ENCODE measurements around the gene TECRL. TPM values are rescaled to one million over a fixed set of nuclear protein-coding genes. Genes with fewer than 3 reads are reported as not detected.

The TECRL gene
- total RNA-seq, 4 donors from 2014 or later: not detected

DNA sequence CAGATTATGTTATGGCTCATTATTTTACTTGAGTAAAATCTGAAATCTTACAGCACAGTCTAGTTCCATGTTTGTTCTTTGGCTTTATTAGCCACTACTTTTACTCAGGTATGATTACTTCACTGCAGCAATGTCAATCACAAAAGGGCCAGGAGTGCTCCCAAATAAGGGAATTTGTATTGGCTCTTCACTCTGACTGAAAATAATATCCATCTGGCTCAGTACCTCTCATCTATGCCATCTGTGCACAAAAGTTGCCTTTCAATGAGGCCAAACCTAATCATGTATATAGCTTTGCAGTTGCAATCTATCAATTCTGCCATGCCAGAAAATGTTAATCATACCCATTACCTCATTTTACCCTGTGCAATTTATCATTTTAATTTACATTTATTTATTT, 161.1 kb downstream of the TECRL start:
- no peak overlapping the region for H3K4me3 ChIP-seq
- H3K9me3 ChIP-seq: no peaks in the 10 kb centered on the region
- DNase-seq: no peak
- TF ChIP-seq, protein P1, sequence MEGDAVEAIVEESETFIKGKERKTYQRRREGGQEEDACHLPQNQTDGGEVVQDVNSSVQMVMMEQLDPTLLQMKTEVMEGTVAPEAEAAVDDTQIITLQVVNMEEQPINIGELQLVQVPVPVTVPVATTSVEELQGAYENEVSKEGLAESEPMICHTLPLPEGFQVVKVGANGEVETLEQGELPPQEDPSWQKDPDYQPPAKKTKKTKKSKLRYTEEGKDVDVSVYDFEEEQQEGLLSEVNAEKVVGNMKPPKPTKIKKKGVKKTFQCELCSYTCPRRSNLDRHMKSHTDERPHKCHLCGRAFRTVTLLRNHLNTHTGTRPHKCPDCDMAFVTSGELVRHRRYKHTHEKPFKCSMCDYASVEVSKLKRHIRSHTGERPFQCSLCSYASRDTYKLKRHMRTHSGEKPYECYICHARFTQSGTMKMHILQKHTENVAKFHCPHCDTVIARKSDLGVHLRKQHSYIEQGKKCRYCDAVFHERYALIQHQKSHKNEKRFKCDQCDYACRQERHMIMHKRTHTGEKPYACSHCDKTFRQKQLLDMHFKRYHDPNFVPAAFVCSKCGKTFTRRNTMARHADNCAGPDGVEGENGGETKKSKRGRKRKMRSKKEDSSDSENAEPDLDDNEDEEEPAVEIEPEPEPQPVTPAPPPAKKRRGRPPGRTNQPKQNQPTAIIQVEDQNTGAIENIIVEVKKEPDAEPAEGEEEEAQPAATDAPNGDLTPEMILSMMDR (IDR thresholded peaks at IDR 0.05): no peak
- TF ChIP-seq POLR2A (IDR thresholded peaks at IDR 0.05): no peak
- no peaks in the 10 kb centered on the region for H3K4me1 ChIP-seq
- no peaks in the 10 kb centered on the region for H3K36me3 ChIP-seq
- H3K27me3 ChIP-seq: no peaks in the 10 kb centered on the region
- H3K27ac ChIP-seq: no peak overlapping the region

DNA sequence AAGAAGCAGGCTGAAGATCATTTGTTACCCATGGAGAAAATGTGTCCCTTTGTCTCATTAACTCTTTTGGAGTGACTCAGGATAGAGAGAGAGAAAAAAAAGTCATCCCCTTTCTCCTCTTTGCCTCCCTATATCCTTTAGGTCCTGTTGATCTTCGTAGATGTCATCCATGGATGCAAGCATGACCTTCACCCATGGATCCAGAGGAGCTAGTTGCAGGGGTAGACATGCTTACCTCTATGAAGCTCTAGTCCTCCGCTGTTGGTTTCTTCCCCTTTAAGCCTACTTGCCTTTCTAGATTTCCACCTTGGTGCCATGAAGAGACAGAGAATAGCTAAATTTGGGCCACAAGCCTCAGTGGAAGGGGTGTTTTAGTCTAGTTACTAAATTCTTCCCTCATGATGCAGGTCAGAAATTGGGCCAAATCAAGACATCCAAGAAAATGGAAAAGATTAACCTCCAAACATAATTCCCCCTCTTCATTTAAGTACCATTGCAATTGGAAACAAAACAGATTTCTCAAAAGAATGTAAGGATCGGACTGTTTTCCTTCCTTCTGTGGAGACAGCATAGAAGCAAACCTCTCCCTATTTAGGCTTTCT, 178.4 kb downstream of the TECRL start:
- no peaks in the 10 kb centered on the region for H3K36me3 ChIP-seq

More for the DNA sequence above, 178.4 kb downstream of the TECRL start:
- H3K27me3 ChIP-seq: no peaks in the 10 kb centered on the region
- DNase-seq: no peak
- no peaks in the 10 kb centered on the region for H3K4me1 ChIP-seq
- H3K27ac ChIP-seq: no peak overlapping the region
- no peak for TF ChIP-seq POLR2A (IDR thresholded peaks at IDR 0.05)
- TF ChIP-seq, protein P1 (IDR thresholded peaks at IDR 0.05): no peak
- peaks cover 0 to 30% (median 9%) of the 10 kb centered on the region in 4 donors for H3K9me3 ChIP-seq
- no peak overlapping the region for H3K4me3 ChIP-seq

Small RNA genes lying within 50 kb of the gene (small RNA-seq; reads per million reads assigned to genes)
- 0 reads per million in 2 donors for gene RNU6-191P
